GM12864 (cell line): ENCODE results near the gene AP4B1.
"Not testable (repeated sequence)": the region's sequence is repeated elsewhere in the genome, so short reads cannot be mapped to it uniquely, and the experiment has no call there.

Experiments
- DNase-seq: peaks from one replicate; pipeline ENCODE4 v3.0.0-alpha.2; 2011; ENCODE audit warnings: low read depth
- H3K4me3 ChIP-seq: 2 replicates; pipeline ENCODE4 v1.5.1; 2011; ENCODE audit warnings: mild to moderate bottlenecking, low read depth, low read length, control low read depth
- TF ChIP-seq, protein P1 (sequence below): IDR thresholded peaks from 2 replicates; pipeline ENCODE4 v1.5.1; 2011; ENCODE audit warnings: low read depth, mild to moderate bottlenecking, moderate library complexity, low read length, control low read depth, inconsistent platforms; ENCODE audit errors: missing control alignments

AP4B1 gene

DNA sequence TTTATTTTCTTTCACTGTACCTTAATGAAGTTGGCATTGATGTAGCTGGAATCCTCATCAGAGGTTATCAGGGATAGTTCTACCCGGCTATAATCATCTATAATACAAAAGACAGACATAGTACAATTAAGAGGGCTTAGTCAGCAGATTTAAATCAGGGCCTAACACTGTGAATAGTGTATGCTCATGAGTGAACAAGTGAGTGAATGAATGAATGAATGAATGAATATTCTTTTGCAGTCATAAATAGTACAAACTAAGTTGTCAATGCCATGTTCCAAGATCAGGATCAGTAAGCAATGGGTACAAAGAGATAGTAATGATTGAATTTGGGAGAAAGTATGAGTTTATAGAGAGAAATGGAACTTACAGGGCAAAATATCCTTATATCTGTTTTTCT is 45.6 kb downstream of the AP4B1 start:
- no peak overlapping the region; the same call in 1 of the 2 replicates for H3K4me3 ChIP-seq
- DNase-seq: no peak
- TF ChIP-seq, protein P1, sequence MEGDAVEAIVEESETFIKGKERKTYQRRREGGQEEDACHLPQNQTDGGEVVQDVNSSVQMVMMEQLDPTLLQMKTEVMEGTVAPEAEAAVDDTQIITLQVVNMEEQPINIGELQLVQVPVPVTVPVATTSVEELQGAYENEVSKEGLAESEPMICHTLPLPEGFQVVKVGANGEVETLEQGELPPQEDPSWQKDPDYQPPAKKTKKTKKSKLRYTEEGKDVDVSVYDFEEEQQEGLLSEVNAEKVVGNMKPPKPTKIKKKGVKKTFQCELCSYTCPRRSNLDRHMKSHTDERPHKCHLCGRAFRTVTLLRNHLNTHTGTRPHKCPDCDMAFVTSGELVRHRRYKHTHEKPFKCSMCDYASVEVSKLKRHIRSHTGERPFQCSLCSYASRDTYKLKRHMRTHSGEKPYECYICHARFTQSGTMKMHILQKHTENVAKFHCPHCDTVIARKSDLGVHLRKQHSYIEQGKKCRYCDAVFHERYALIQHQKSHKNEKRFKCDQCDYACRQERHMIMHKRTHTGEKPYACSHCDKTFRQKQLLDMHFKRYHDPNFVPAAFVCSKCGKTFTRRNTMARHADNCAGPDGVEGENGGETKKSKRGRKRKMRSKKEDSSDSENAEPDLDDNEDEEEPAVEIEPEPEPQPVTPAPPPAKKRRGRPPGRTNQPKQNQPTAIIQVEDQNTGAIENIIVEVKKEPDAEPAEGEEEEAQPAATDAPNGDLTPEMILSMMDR: no peak

DNA sequence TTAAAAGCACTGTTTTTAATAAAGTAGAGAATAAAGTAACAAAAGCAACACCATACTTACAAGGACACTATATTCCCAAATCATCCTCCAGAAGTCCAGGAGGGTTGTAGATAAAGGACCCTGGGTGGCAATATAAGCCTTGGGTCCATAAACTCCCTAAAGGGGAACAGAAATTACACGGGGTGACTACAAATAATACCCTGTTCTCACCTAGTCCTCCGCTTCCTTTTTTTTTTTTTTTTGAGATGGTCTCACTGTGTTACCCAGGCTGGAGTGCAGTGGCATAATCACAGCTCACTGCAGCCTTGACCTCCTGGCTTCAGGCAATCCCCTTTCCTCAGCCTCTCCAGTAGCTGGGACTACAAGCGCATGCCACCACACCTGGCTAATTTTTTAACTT is 46.2 kb downstream of the AP4B1 start:
- no peak for DNase-seq
- TF ChIP-seq, protein P1: no peak
- no peak overlapping the region; the same call in 1 of the 2 replicates for H3K4me3 ChIP-seq

DNA sequence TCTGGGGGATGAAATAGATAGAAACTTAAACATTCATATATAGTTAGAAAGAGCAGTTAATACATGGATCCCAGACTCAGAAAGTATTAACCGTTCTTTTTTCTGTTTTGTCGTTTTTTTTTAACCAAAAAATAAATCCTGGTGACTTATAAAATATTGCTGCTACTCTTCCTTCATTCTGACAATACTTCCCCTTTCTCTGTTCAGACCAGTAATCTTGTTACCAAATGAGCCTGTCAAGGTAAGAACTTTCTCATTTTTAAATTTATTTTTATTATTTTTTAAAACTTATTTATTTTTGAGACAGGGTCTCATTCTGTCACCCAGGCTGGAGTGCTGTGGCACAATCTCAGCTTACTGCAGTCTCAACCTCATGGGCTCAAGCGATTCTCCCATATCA is 46.8 kb downstream of the AP4B1 start:
- no peak for DNase-seq
- no peak overlapping the region; the same call in 1 of the 2 replicates for H3K4me3 ChIP-seq
- TF ChIP-seq, protein P1: no peak

DNA sequence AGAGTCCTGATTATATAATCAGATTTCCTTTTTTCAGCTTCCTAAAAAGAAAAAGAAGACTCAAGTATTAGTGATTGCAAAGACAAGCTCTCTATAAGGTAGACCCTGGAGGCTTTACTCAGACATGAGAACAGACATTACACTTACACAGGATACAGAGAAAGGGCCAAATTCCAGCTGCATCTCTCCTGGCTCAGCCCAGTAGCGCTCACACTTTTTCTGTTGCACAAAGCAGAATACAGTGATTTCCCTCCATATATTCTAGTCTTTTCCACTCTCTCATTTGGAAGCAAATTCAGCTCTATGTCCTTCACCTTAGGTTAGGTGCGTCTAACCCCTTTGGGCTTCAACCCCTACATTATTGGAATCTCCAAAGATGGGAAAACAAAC is 48.2 kb downstream of the AP4B1 start:
- TF ChIP-seq, protein P1: no peak
- no peak overlapping the region for H3K4me3 ChIP-seq
- no peak for DNase-seq

DNA sequence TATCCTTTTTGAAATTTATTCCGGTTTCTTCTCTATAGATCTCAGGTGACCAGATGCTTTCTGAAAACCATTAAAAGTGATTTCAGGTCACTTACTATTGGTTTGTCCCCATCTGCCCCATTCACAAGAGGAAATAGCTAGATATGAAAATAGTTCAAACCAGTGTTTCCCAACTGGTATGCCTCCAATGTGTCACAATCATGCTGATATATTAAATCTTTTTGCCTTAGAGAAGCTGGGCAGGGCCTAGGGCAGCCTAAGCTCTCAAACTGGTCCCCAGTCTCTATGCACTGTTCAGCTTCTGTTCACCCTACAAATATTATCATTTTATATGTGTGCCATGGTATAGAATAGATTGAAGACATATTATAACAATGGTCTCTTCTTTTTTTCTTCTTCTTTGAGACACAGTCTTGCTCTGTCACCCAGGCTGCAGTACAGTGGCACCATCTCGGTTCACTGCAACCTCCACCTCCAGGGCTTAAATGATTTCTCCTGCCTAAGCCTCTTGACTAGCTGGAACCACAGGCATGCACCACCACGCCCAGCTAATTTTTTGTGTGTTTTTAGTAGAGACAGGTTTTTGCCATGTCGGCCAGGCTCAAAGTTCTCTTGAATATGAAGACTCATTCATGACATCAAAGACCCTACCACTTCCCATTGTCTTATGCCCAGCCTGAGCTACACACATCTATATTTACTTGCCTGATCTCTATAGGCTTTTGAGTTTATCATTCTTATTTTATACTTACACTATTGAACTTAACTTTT is 48.8 kb downstream of the AP4B1 start:
- DNase-seq: no peak
- no peak overlapping the region for H3K4me3 ChIP-seq
- TF ChIP-seq, protein P1: no peak

DNA sequence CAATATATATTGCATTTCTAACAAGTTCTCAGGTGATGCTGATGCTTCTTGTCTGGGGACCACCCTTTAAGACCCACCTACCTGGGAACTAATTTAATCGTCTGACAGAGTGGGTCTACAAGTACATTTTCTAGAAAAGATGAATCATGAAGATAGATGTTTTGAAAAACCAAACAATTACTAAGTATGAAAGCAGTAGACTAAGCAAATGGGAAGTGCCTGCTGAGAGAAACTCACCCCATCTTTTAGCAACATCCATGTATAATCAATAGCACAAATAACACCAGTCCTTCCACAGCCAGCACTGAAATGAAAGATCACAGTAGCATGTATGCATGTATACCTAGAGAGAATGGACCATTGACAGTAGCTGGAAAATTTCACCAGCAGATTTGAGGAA is 50.4 kb downstream of the AP4B1 start:
- no peak overlapping the region for H3K4me3 ChIP-seq
- TF ChIP-seq, protein P1: no peak
- DNase-seq: no peak

DNA sequence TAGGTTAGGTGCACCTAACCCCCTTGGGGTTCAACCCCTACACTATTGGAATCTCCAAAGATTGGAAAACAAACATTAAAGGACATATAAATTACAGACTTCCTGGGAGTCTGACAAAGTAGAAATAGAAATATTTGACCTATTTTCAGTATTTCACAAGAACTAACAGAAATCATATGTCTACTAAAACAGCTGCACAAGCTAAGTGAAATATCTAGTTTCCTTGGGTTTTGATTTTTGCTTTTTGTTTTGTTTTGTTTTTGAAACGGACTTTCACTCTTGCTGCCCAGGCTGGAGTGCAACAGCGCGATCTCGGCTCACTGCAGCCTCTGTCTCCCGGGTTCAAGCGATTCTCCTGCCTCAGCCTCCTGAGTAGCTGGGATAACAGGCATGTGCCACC is 51.9 kb downstream of the AP4B1 start:
- not testable (repeated sequence) for H3K4me3 ChIP-seq, DNase-seq
